ENCODE results near the gene MDFIC2.
A peak's percentile ranks its signal among the peaks of the same experiment; 100 is the strongest.
"Not testable (repeated sequence)": the region's sequence is repeated elsewhere in the genome, so short reads cannot be mapped to it uniquely, and the experiment has no call there.

The MDFIC2 gene

DNA sequence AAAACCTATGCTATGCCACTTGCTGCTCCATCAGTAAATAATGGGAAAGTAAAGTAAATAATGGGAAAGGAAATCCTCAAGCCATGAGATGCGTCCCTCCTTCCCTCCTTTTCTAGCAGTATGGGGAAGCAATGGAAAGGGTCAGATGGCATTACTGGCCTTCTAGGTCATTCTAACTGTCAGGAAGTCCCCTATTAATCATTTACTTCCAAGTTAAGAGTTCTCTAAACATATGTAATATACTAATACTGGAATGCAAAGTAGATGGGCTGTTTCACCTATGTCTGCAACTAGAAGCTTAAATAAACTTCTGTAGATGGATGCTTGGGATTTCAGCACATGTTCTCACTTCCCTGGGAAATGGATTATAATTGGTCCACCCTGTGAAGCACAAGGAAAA is 55.9 kb downstream of the MDFIC2 start:
- DNase-seq (ENCODE audit: low spot score), result no peak

GRCh38 chr3:70250492-70250891 is 61.9 kb downstream of the MDFIC2 start:
- DNase-seq (ENCODE audit: low spot score), result no peak

DNA sequence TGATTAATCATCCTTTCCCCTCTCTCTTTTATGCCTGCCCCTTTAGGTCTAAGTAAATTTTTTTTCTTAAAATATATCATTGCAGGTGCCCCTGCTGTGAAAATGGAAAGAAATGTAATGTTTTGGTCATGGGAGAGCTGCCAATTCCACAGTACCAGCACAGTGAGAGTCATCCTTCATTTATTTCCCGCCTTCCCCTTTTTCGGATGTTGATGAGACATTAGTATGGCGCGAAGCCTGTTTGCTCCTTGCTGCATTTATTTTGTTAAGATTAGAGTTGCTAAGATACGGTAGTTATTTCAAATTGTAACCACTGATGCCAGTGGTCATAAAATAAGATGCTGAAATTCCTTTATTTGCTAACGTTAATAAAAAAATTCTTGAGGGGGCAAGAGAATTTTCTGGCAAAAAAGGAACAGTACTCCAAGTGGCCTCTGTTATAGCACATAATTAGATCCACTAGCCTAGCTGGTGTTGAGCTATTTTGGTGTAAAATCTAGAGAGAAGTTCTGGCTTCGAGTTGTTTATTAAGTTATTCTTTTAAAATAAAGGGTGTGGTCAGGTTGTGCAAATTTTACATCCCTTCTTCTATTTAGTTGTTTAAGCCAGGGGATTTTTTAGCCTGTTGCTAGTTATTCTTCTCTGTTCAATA is 62.8 kb downstream of the MDFIC2 start:
- DNase-seq (ENCODE audit: low spot score), result no peak

DNA sequence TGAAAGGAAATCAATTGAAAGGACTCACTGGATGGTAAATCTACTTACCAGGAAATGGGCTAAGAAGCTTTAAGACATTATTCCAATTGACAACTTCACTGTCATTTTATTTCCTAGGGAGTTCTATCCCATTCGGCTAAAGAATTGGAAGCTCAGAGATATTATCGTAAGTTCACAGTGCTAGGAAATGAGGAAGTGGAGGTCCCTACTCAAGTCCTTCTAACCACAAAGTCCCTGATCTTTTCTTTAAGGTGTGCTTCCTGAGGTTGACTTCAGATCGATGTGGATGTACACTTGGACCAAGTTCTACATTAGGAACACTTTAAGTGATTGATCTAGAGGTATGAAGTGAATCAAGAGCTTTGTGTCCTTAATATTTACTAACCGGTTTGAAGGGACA is 63.6 kb downstream of the MDFIC2 start:
- no peak for DNase-seq (ENCODE audit: low spot score)

GRCh38 chr3:70247955-70248354 is 64.5 kb downstream of the MDFIC2 start:
- DNase-seq (ENCODE audit: low spot score), result no peak

- DNase-seq (ENCODE audit: low spot score), result peak; percentile 67
Observed at GRCh38 chr3:70245746-70246525, 66.5 kb downstream of the MDFIC2 start.

DNA sequence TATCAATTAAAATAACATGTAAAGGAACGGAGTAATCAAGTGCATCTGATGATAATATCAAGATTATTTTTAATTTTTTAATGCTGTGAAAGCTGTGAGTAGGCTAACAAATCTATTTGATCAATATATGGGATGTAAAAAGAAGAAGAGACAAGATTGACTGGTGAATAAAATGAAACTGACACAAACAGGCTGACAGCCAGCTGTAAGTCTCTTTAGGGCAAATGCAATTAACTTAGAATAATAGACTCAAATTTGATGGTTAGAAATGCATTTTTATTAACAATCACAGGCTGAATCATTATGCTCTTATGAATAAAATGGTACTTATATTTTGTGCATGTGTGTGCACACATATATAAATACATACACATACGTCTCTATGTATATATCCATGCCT is 68.0 kb downstream of the MDFIC2 start:
- DNase-seq (ENCODE audit: low spot score), result no peak

DNA sequence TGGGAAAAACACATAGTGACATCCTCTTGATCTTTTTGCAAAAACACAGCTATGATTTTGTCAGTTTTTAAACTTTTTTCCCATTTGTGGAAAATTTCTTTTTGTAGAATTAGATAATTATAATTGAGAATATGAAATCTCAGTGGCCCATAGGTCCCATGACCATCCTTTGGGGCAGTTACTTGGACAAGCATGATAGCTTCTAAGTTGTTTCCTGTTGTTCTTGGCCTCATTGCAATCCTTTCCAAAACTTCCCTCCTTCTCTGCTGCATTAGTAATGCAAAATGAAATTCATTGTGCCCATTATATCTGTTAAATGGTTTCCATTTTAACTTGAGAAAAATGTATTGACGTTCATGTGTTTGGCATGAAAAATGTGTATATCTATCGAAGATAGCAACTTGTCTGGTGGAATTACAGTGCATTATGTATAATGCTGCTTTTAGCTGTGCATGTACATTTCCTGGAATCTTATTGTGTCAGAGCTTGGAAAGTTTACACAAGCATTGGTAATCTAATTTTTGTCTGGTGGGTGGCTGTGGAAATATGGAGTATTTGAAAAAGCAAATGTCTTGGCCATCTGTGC is 70.0 kb downstream of the MDFIC2 start:
- no peak for DNase-seq (ENCODE audit: low spot score)

- no peak for DNase-seq (ENCODE audit: low spot score)
Observed at GRCh38 chr3:70233812-70234211, 78.6 kb downstream of the MDFIC2 start.

DNA sequence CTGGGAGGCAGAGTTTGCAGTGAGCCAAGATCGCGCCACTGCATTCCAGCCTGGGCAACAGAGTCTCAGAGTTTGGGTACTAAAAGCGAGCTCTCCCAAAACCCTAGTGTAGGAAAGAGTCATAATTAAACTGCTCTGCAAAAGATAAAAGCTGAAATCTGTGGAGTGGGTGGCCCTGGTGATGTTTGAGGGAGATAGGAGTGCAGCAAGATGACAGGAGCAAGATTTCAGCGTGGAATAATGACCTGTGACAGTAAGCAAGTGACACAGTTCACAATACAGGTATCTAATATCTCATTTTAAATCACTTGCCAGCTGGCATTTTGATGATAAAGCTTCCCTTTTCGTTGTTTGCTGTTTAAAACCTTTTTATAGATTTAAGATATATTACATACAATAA is 79.3 kb downstream of the MDFIC2 start:
- DNase-seq (ENCODE audit: low spot score), result no peak

GRCh38 chr3:70231266-70231701 is 81.2 kb downstream of the MDFIC2 start:
- DNase-seq (ENCODE audit: low spot score), result no peak

- no peak for DNase-seq (ENCODE audit: low spot score)
Observed at GRCh38 chr3:70227437-70227836, 85.0 kb downstream of the MDFIC2 start.

- no peak for DNase-seq (ENCODE audit: low spot score)
Observed at GRCh38 chr3:70225146-70225545, 87.3 kb downstream of the MDFIC2 start.

DNA sequence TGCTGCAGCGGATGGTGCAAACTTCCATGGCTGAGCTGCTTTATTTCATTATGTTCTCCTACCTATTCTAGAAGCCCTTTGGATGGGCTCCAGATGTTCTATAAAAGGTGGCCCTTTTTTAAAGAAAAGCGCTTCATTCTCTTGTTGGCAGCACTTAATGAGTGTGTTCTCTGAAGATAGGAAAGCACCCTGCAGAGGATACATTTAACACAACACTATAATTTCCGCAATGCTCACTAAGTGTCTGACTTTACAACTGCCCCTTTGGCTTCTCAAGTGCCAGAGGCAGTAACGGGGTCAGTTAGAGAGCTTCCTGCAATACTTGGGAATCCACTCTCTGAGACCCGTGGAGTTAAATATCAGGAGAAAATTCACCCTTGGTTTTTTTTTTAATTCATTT is 88.1 kb downstream of the MDFIC2 start:
- DNase-seq (ENCODE audit: low spot score), result no peak

DNA sequence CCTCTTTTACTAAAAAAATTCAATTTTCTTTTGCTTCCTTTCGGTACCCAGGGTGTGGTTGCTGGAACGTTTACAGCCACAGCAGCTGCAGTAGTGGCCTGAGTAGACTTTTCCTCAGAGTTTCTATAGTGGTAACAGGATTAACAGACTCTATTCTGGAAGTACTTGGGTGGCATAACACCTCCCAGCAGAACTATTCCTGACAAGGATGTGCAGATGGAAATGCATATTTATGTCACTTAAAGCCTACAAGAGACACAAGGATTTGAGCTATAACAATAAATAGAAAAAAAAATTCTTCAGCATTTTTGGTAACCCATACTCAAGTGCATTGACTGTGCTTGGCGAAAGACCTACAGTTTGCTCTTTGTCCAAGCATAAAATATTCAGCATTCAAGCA is 94.0 kb downstream of the MDFIC2 start:
- DNase-seq (ENCODE audit: low spot score), result no peak

DNA sequence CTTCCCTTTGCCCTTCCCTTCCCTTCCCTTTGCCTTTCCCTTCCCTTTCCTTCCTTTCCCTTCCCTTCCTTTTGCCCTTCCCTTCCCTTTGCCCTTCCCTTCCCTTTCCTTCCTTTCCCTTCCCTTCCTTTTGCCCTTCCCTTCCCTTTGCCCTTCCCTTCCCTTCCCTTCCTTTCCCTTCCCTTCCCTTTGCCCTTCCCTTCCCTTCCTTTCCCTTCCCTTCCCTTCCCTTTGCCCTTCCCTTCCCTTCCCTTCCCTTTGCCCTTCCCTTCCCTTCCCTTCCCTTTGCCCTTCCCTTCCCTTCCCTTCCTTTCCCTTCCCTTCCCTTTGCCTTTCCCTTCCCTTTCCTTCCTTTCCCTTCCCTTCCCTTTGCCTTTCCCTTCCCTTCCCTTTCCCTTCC is 101.2 kb downstream of the MDFIC2 start:
- not testable (repeated sequence) for DNase-seq (ENCODE audit: low spot score)

- no peak for DNase-seq (ENCODE audit: low spot score)
Observed at GRCh38 chr3:70201975-70202374, 110.5 kb downstream of the MDFIC2 start.

GRCh38 chr3:70189884-70190473 is 122.5 kb downstream of the MDFIC2 start:
- DNase-seq (ENCODE audit: low spot score), result no peak

GRCh38 chr3:70186221-70186620 is 126.2 kb downstream of the MDFIC2 start:
- DNase-seq (ENCODE audit: low spot score), result no peak

DNA sequence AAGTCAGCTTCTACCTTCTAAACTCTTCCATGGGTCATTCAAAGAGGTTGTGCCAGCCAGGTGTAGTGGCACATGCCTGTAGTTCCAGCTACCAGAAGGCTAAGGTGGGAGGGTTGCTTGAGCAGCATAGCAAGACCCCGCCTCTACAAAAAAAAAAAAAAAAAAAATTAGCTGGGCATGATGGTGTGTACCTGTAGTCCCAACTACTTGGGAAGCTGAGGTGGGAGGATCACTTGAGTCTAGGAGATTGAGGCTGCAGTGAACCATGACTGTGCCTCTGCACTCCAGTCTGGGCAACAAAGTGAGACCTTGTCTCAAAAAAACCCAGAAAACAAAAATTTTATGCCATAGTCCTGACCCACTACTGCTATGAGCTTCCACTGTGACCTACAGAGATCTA is 126.8 kb downstream of the MDFIC2 start:
- no peak for DNase-seq (ENCODE audit: low spot score)

DNA sequence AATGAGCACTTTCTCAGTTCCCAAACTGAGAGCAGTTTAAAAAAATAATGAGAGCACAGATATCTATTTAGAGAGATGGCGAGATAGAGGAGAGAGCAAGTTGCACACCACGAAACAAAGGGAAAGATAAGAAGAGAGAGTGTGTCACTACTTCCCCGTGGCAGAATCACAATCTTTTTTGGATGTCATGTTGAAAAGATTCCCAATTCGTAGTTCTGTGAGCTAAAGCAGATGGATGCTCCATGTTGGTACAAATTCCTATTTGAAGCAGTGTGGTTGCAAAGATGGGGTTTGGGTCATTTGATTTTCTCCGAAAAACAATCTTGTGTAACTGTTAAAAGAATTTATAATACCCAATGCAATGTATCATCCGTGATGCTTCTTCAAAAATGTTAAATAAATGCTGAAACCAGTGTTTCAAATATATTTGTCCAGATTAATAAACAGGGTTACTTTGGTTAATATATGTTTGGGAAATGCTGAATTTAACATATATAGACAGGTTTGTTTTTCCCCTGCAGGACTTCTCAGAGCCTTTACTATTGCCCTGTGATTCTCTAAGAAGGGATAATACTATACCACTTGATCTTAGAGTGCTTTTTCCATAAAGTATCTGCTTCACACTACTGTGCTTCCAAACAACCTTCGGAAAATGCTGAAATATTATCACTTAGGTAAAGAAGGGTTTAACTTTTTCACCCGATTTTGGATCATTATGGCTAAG is 128.5 kb downstream of the MDFIC2 start:
- DNase-seq (ENCODE audit: low spot score), result no peak

- DNase-seq (ENCODE audit: low spot score), result no peak
Observed at GRCh38 chr3:70182166-70182565, 130.3 kb downstream of the MDFIC2 start.

Measured in globus pallidus (tissue), 1 donor.